Colonic mucosa (tissue), 4 donors: Measurements from ENCODE around the gene DDX46. TPM values are rescaled to one million over a fixed set of nuclear protein-coding genes. Genes with fewer than 3 reads are reported as not detected.
"Not testable (repeated sequence)": the region's sequence is repeated elsewhere in the genome, so short reads cannot be mapped to it uniquely, and the experiment has no call there.

Experiments
- DNase-seq: peaks from one replicate; pipeline ENCODE4 v3.0.0-alpha.2; 2020
- H3K27ac ChIP-seq: fragments of 200-600 bp; one replicate; pipeline ENCODE4 v1.8.0; 2021
- H3K27me3 ChIP-seq: fragments of 200-600 bp; one replicate; pipeline ENCODE4 v1.8.0; 2021
- H3K36me3 ChIP-seq: fragments of 200-600 bp; one replicate; pipeline ENCODE4 v1.8.0; 2021
- H3K4me1 ChIP-seq: fragments of 200-600 bp; one replicate; pipeline ENCODE4 v1.8.0; 2021; ENCODE audit warnings: mild to moderate bottlenecking
- H3K4me3 ChIP-seq: fragments of 200-600 bp; one replicate; pipeline ENCODE4 v1.8.0; 2021
- H3K9ac ChIP-seq, 2 donors: one replicate each; pipeline ENCODE4 v1.7.0; 2013; ENCODE audit warnings: control low read depth in 2 of 2, low read depth in 2 of 2, low read length in 2 of 2
- H3K9me3 ChIP-seq: fragments of 200-600 bp; one replicate; pipeline ENCODE4 v1.8.0; 2021
- intact Hi-C: fragments of 100-400 bp; cut with DNase I; formaldehyde crosslinking; loops from one replicate; pipeline ENCODE4 v1.14.1; 2022
- total RNA-seq, 2 donors: library from RNA; stranded (reverse); fragmentation: NEBNext Ultra II Directional in 1 of 2; extraction: Animal tissue kit (Norgen Biotek cat#: 25700) in 1 of 2; gene quantifications; one replicate each; pipeline ENCODE4 v1.2.1, GENCODE V29; 2021
- TF ChIP-seq, protein P1 (sequence below): fragments of 200-600 bp; IDR thresholded peaks from one replicate; pipeline ENCODE4 v1.8.0; 2022; ENCODE audit warnings: antibody characterized with exemption, mild to moderate bottlenecking
- donor health status: healthy.
- donor health status: DM: no; HTN: no; CAD: no.
- donor health status: DM: no; HTN: no; CAD: no.

The DDX46 gene, protein sequence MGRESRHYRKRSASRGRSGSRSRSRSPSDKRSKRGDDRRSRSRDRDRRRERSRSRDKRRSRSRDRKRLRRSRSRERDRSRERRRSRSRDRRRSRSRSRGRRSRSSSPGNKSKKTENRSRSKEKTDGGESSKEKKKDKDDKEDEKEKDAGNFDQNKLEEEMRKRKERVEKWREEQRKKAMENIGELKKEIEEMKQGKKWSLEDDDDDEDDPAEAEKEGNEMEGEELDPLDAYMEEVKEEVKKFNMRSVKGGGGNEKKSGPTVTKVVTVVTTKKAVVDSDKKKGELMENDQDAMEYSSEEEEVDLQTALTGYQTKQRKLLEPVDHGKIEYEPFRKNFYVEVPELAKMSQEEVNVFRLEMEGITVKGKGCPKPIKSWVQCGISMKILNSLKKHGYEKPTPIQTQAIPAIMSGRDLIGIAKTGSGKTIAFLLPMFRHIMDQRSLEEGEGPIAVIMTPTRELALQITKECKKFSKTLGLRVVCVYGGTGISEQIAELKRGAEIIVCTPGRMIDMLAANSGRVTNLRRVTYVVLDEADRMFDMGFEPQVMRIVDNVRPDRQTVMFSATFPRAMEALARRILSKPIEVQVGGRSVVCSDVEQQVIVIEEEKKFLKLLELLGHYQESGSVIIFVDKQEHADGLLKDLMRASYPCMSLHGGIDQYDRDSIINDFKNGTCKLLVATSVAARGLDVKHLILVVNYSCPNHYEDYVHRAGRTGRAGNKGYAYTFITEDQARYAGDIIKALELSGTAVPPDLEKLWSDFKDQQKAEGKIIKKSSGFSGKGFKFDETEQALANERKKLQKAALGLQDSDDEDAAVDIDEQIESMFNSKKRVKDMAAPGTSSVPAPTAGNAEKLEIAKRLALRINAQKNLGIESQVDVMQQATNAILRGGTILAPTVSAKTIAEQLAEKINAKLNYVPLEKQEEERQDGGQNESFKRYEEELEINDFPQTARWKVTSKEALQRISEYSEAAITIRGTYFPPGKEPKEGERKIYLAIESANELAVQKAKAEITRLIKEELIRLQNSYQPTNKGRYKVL
- 10 to 100 TPM; 38.2 to 49.3 TPM for total RNA-seq

DNA sequence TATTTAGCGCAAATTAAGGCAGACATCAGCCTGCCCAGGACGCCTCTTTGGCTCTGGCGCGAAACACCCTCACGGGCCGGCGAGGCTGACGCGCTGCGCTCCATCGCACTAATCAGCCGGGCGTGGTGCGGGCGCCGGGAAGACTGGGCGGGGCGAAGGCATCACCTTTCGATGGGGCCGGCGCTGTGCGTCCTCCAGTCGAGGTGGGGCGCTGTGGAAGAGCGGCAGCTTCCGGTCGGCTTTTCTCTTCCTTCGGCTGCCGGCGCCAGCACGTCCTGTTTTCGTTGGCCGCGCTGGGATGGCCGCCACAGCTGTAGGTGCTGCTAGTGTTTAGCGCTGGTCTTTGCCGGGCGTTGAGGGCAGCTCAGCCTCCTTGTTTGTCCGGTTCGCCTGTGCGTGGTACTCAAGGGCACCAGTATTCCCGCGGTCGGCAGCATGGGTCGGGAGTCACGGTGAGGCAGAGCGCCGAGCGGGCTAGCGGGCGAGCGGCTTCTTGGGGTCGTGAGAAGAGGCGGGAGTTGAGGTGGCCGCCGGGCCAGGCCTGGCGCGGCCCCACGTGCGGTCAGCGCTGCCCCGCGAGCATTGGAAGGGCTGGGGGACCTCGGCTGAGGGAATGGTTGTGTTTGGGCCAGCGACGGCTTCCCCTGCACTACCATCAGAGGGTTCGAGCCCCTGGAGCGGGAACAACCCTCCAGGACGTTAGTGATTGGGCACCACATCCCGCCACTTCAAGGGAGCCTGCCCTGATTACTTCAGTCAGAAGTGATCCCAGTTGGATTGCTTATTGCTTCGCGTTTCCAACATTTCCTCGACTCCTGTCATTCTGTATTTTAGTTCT is at the start of gene DDX46:
Gene DDX46, plus strand, starts transcription at position 276 of the 838 bp plus-strand sequence. Its CDS starts 160 bp downstream, at position 436.
- Histone ChIP-seq H3K27ac (peak within 1 kb of the TSS; percentile 20), H3K27me3 (no peaks in the 10 kb centered on the region), H3K9ac (peak within 1 kb of the TSS; percentile 68 to 91), H3K4me1 (peaks cover 10% of the 10 kb centered on the region), H3K4me3 (peak within 1 kb of the TSS; percentile 85), H3K9me3 (no peaks in the 10 kb centered on the region), H3K36me3 (no peaks in the 10 kb centered on the region)
- intact Hi-C loops: no loop called here
- DNase-seq: peak; percentile 97
- TF ChIP-seq, protein P1, sequence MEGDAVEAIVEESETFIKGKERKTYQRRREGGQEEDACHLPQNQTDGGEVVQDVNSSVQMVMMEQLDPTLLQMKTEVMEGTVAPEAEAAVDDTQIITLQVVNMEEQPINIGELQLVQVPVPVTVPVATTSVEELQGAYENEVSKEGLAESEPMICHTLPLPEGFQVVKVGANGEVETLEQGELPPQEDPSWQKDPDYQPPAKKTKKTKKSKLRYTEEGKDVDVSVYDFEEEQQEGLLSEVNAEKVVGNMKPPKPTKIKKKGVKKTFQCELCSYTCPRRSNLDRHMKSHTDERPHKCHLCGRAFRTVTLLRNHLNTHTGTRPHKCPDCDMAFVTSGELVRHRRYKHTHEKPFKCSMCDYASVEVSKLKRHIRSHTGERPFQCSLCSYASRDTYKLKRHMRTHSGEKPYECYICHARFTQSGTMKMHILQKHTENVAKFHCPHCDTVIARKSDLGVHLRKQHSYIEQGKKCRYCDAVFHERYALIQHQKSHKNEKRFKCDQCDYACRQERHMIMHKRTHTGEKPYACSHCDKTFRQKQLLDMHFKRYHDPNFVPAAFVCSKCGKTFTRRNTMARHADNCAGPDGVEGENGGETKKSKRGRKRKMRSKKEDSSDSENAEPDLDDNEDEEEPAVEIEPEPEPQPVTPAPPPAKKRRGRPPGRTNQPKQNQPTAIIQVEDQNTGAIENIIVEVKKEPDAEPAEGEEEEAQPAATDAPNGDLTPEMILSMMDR: peak; percentile 56

DNA sequence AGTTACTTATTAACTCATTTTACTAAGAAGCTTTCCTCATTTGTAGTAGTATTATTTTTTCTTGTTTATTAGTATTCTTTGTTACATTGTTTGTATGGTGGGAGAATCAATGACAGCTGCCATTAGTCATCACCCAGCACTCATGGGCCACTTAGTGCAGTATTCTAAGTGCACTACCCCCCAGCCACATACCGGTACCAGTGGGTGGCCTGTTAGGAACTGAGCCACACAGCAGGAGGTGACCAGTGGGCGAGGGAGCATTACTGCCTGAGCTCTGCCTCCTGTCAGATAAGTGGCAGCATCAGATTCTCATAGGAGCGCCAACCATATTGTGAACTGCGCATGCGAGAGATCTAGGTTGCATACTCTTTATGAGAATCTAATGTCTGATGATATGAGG is 44.5 kb upstream of the DDX46 start:
- TF ChIP-seq, protein P1: no peak
- H3K36me3 ChIP-seq: peaks cover 3% of the 10 kb centered on the region
- DNase-seq: no peak

DNA sequence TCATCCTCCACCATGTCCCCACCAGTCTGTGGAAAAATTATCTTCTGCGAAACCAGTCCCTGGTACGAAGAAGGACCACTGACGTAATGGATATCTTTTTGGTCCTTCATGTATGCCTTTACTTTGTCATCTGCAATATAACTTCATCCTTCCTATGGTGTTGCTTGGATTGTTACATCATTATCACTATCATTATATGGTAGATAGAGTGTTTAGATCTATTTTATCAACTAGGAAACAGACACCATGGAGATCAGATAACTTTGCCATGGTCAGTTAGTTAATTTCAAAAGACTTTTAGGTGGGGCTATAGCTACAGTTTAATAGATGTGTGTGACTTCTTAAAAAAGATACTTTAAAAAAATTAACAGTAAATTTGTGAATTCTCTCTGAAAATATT is 44.0 kb upstream of the DDX46 start:
- Histone ChIP-seq H3K4me1 (no peaks in the 10 kb centered on the region), H3K36me3 (peaks cover 3% of the 10 kb centered on the region), H3K27ac (no peak overlapping the region), H3K27me3 (no peaks in the 10 kb centered on the region), H3K9ac (no peak overlapping the region), H3K9me3 (no peaks in the 10 kb centered on the region), H3K4me3 (no peak overlapping the region)
- no peak for DNase-seq
- TF ChIP-seq, protein P1: no peak
- intact Hi-C loops: no loop called here

More for the DNA sequence above, 44.5 kb upstream of the DDX46 start:
- H3K9ac ChIP-seq: no peak overlapping the region
- H3K9me3 ChIP-seq: no peaks in the 10 kb centered on the region
- no peak overlapping the region for H3K4me3 ChIP-seq
- H3K27me3 ChIP-seq: no peaks in the 10 kb centered on the region
- H3K4me1 ChIP-seq: no peaks in the 10 kb centered on the region
- intact Hi-C loops: no loop called here
- no peak overlapping the region for H3K27ac ChIP-seq

DNA sequence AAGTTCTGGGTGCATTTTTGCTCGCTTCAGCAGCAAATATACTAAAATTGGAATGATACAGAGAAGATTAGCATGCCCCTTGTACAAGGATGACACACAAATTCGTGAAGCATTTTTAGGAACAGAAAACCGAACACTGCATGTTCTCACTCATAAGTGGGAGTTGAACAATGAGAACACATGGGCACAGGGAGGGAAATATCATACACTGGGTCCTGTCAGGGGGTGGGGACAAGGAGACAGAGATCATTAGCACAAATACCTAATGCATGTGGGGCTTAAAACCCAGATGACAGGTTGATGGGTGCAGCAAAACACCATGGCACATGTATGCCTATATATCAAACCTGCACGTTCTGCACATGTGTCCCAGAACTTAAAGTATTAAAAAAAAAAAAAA is 43.1 kb upstream of the DDX46 start:
- DNase-seq, H3K9me3 ChIP-seq, H3K4me1 ChIP-seq, H3K36me3 ChIP-seq, H3K9ac ChIP-seq, H3K4me3 ChIP-seq, H3K27me3 ChIP-seq, H3K27ac ChIP-seq, intact Hi-C loops: not testable (repeated sequence)

DNA sequence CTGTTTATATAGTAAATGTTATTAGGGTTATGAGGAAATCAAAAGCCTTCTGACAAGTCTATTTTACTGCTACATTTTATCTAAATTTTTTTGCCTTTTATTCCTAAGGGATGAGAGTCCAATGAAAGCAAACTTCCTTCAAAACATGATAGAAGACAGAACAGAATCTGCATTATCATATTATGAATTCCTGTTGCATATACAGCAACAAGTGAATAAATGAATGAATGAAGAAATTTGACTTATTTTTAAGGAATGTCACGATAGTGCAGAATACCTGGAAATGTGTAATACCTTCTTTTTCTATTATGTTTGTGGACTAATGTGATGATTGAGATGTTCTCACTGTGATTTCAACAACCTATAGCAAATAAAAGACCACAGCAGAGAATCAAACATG is 33.7 kb upstream of the DDX46 start:
- intact Hi-C loops: no loop called here
- H3K36me3 ChIP-seq: peaks cover 16% of the 10 kb centered on the region
- TF ChIP-seq, protein P1: no peak
- H3K4me1 ChIP-seq: no peaks in the 10 kb centered on the region
- H3K27me3 ChIP-seq: no peaks in the 10 kb centered on the region
- no peak overlapping the region for H3K4me3 ChIP-seq
- H3K9ac ChIP-seq: no peak overlapping the region
- no peak overlapping the region for H3K27ac ChIP-seq
- DNase-seq: no peak
- H3K9me3 ChIP-seq: no peaks in the 10 kb centered on the region
